HepG2 (cell line): Measurements from ENCODE around the gene RFC1. TPM values are rescaled to one million over a fixed set of nuclear protein-coding genes. Genes with fewer than 3 reads are reported as not detected.
A peak's percentile ranks its signal among the peaks of the same experiment; 100 is the strongest.

ENCODE experiments used
- CREM ChIP-seq, 2 experiments: sonication (generic) in 1 of 2; formaldehyde crosslinking in 1 of 2; IDR thresholded peaks; 2 replicates each; pipeline versions ENCODE4 v1.4.0 to v1.6.1; 2016 to 2020; ENCODE audit warnings: antibody characterized with exemption in 1 of 2, mild to moderate bottlenecking in 1 of 2, missing genetic modification reagents in 1 of 2
- DMAP1 ChIP-seq: IDR thresholded peaks from 2 replicates; pipeline ENCODE4 v1.6.1; 2016
- ETS1 ChIP-seq: sonication (generic); formaldehyde crosslinking; IDR thresholded peaks from 2 replicates; pipeline ENCODE4 v1.4.0; 2020; ENCODE audit warnings: missing genetic modification reagents
- HINFP ChIP-seq: sonication (generic); formaldehyde crosslinking; IDR thresholded peaks from 2 replicates; pipeline ENCODE4 v1.4.0; 2020; ENCODE audit warnings: low read depth, mild to moderate bottlenecking, missing genetic modification reagents
- HNRNPK ChIP-seq: fragments of 200-400 bp; formaldehyde crosslinking; IDR thresholded peaks from 2 replicates; pipeline ENCODE4 v1.6.1; 2018; ENCODE audit warnings: low read length, low read depth, moderate library complexity, mild to moderate bottlenecking; ENCODE audit not compliant: poor library complexity, severe bottlenecking
- ISX ChIP-seq: sonication (generic); formaldehyde crosslinking; conservative IDR thresholded peaks from 2 replicates; pipeline ENCODE4 v1.5.0; 2020; ENCODE audit warnings: missing genetic modification reagents
- KAT8 ChIP-seq: IDR thresholded peaks from 2 replicates; pipeline ENCODE4 v1.6.1; 2016; ENCODE audit warnings: missing genetic modification reagents, missing compliant biosample characterization
- KDM5B ChIP-seq: sonication (generic); formaldehyde crosslinking; IDR thresholded peaks from 2 replicates; pipeline ENCODE4 v1.4.0; 2020; ENCODE audit warnings: missing genetic modification reagents, mild to moderate bottlenecking, borderline replicate concordance
- MAF1 ChIP-seq: sonication (generic); formaldehyde crosslinking; IDR thresholded peaks from 2 replicates; pipeline ENCODE4 v1.5.0; 2020; ENCODE audit warnings: missing genetic modification reagents, borderline replicate concordance
- NR2F1 ChIP-seq, 2 experiments: fragments of 450-650 bp in 1 of 2; formaldehyde crosslinking in 1 of 2; IDR thresholded peaks; 2 replicates each; pipeline versions ENCODE4 v1.5.0 to v1.6.1; 2016 to 2020; ENCODE audit warnings: mild to moderate bottlenecking in 1 of 2, missing compliant biosample characterization in 1 of 2, missing genetic modification reagents in 1 of 2, moderate library complexity in 1 of 2
- REST ChIP-seq, 2 experiments: IDR thresholded peaks; 2 replicates each; pipeline ENCODE4 v1.6.1; 2011 to 2012; ENCODE audit warnings: low read length in 2 of 2, borderline replicate concordance in 1 of 2, low read depth in 1 of 2, mild to moderate bottlenecking in 1 of 2, moderate library complexity in 1 of 2
- REXO4 ChIP-seq: sonication (generic); formaldehyde crosslinking; IDR thresholded peaks from 2 replicates; pipeline ENCODE4 v1.8.0; 2022; ENCODE audit warnings: missing genetic modification reagents, mild to moderate bottlenecking, borderline replicate concordance
- ZBTB26 ChIP-seq: IDR thresholded peaks from 2 replicates; pipeline ENCODE4 v1.6.1; 2016; ENCODE audit warnings: missing compliant biosample characterization, missing genetic modification reagents, borderline replicate concordance
- ZNF205 ChIP-seq: IDR thresholded peaks from 2 replicates; pipeline ENCODE4 v1.6.1; 2018; ENCODE audit warnings: missing biosample characterization, missing genetic modification reagents
- ZNF414 ChIP-seq: sonication (generic); formaldehyde crosslinking; IDR thresholded peaks from 2 replicates; pipeline ENCODE4 v1.5.0; 2020; ENCODE audit warnings: missing genetic modification reagents
- ZNF512B ChIP-seq: sonication (generic); formaldehyde crosslinking; IDR thresholded peaks from 2 replicates; pipeline ENCODE4 v1.5.1; 2020; ENCODE audit warnings: missing genetic modification reagents, mild to moderate bottlenecking, borderline replicate concordance
- polyA plus RNA-seq, 8 experiments: library from polyadenylated mRNA; depleted of rRNA in 3 of 8; stranded (reverse) in 7 of 8; unstranded in 1 of 8; fragments of >200 nt; fragmentation: Illumina TruSeq in 4 of 8; extraction: Trizol in 4 of 8; gene quantifications; 2 replicates each; pipeline versions ENCODE4 v1.2.1 to v1.2.3, GENCODE V29; 2011 to 2016; ENCODE audit warnings: low read depth in 4 of 8, missing spikeins in 1 of 8, mixed read lengths in 1 of 8; ENCODE audit not compliant: insufficient read depth in 1 of 8
- total RNA-seq, 5 experiments: library from RNA; depleted of rRNA; stranded (reverse); fragments of >200 nt; fragmentation: Illumina TruSeq; extraction: Trizol; gene quantifications; 2 replicates each; pipeline ENCODE4 v1.2.3, GENCODE V29; 2016; ENCODE audit warnings: low read depth in 1 of 5

RFC1 gene
- total and polyA plus RNA-seq, 2 of the 13 experiments (the other 11 are each of a cell fraction or from before 2014, with no cell fraction given), result 15.9 to 78.8 TPM

GRCh38 chr4:39341075-39341725 lies 25.0 kb downstream of the RFC1 start (continued):
- TF ChIP-seq HNRNPK, result no peak
- TF ChIP-seq REST (IDR thresholded peaks at IDR 0.05; ENCODE audit: borderline replicate concordance in 1 of 2, low read depth in 1 of 2, low read length in 2 of 2), result peak in 1 of 2 experiments; percentile 59; a peak in 1 of 4 replicates
- no peak for TF ChIP-seq MAF1 (CRISPR knock-in tag)
- TF ChIP-seq ETS1 (CRISPR knock-in tag), result no peak
- 0 out of 2 replicates have a peak, but pooled peaks have one; percentile 16 for TF ChIP-seq ZNF205 (CRISPR knock-in tag)
- TF ChIP-seq KDM5B (CRISPR knock-in tag), result no peak
- TF ChIP-seq REXO4 (CRISPR knock-in tag), result no peak
- no peak for TF ChIP-seq ZBTB26
- no peak; the same call in 1 of the 2 replicates for TF ChIP-seq ZNF512B (CRISPR knock-in tag)
- peak; percentile 69 to 86; a peak in 3 of 4 replicates for TF ChIP-seq NR2F1 (CRISPR knock-in tag; IDR thresholded peaks at IDR 0.05)
- peak; percentile 51; the same call in 1 of the 2 replicates for TF ChIP-seq KAT8
- 0 out of 2 replicates have a peak, but pooled peaks have one; percentile 28 for TF ChIP-seq ZNF414 (CRISPR knock-in tag)
- no peak for TF ChIP-seq HINFP
- TF ChIP-seq DMAP1, result peak; percentile 70
- TF ChIP-seq CREM (IDR thresholded peaks at IDR 0.05), result peak; percentile 87
- TF ChIP-seq CREM (CRISPR knock-in tag; IDR thresholded peaks at IDR 0.05), result no peak
- TF ChIP-seq ISX (CRISPR knock-in tag), result no peak
